Measurements from ENCODE around the gene TNFRSF18.

GRCh38 chr1:1232796-1233566 is 26.6 kb upstream of the TNFRSF18 start:
- TF ChIP-seq CTCF (IDR thresholded peaks at IDR 0.05; ENCODE audit: borderline replicate concordance, extremely low read depth, low read length, poor library complexity, severe bottlenecking) (no peak), EZH2 (IDR thresholded peaks at IDR 0.05; ENCODE audit: borderline replicate concordance, low read depth, low read length, severe bottlenecking) (no peak)
